ENCODE data around the gene VAMP3. TPM values are rescaled to one million over a fixed set of nuclear protein-coding genes. Genes with fewer than 3 reads are reported as not detected.

The VAMP3 gene
- total and polyA plus RNA-seq, 9 donors, result 50.4 to 220 (median 93.5) TPM

- TF ChIP-seq, protein P1, sequence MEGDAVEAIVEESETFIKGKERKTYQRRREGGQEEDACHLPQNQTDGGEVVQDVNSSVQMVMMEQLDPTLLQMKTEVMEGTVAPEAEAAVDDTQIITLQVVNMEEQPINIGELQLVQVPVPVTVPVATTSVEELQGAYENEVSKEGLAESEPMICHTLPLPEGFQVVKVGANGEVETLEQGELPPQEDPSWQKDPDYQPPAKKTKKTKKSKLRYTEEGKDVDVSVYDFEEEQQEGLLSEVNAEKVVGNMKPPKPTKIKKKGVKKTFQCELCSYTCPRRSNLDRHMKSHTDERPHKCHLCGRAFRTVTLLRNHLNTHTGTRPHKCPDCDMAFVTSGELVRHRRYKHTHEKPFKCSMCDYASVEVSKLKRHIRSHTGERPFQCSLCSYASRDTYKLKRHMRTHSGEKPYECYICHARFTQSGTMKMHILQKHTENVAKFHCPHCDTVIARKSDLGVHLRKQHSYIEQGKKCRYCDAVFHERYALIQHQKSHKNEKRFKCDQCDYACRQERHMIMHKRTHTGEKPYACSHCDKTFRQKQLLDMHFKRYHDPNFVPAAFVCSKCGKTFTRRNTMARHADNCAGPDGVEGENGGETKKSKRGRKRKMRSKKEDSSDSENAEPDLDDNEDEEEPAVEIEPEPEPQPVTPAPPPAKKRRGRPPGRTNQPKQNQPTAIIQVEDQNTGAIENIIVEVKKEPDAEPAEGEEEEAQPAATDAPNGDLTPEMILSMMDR (IDR thresholded peaks at IDR 0.05), result no peak
- TF ChIP-seq POLR2A (IDR thresholded peaks at IDR 0.05), result no peak
- no peak for TF ChIP-seq EP300 (IDR thresholded peaks at IDR 0.05)
- intact Hi-C loops (cut with DNase I), result no loop called here
- no peaks in the 10 kb centered on the region for H3K9me3 ChIP-seq
- no peaks in the 10 kb centered on the region for H3K36me3 ChIP-seq
- 48 to 54% (median 52%) methylated on average over 5 of the region's 5 CpGs for WGBS, 3 donors
- H3K27me3 ChIP-seq, result no peaks in the 10 kb centered on the region
- H3K27ac ChIP-seq, result no peak overlapping the region
- no peak overlapping the region for H3K4me3 ChIP-seq
- DNase-seq, result no peak
- peaks cover 1% of the 10 kb centered on the region for H3K4me1 ChIP-seq (ENCODE audit: insufficient read depth)
These were observed 22.0 kb upstream of the VAMP3 start for GRCh38 chr1:7749126-7749525.

GRCh38 chr1:7751174-7751573, 19.9 kb upstream of the VAMP3 start:
- Histone ChIP-seq H3K4me3 (no peak overlapping the region), H3K27me3 (no peaks in the 10 kb centered on the region), H3K4me1 (ENCODE audit: insufficient read depth) (peaks cover 1% of the 10 kb centered on the region), H3K9me3 (no peaks in the 10 kb centered on the region), H3K36me3 (no peaks in the 10 kb centered on the region), H3K27ac (no peak overlapping the region)
- DNase-seq, result no peak
- TF ChIP-seq POLR2A (IDR thresholded peaks at IDR 0.05), result no peak
- no peak for TF ChIP-seq EP300 (IDR thresholded peaks at IDR 0.05)
- TF ChIP-seq, protein P1 (IDR thresholded peaks at IDR 0.05), result no peak
- WGBS, 3 donors, result 88 to 91% (median 89%) methylated on average over 11 of the region's 11 CpGs
- intact Hi-C loops (cut with DNase I), result loop anchor here in 2 of 4 donors (2.0 to 5.0 kb wide), 2 partner anchors 82 to 84 kb away; no protein-coding TSS in a partner anchor

DNA sequence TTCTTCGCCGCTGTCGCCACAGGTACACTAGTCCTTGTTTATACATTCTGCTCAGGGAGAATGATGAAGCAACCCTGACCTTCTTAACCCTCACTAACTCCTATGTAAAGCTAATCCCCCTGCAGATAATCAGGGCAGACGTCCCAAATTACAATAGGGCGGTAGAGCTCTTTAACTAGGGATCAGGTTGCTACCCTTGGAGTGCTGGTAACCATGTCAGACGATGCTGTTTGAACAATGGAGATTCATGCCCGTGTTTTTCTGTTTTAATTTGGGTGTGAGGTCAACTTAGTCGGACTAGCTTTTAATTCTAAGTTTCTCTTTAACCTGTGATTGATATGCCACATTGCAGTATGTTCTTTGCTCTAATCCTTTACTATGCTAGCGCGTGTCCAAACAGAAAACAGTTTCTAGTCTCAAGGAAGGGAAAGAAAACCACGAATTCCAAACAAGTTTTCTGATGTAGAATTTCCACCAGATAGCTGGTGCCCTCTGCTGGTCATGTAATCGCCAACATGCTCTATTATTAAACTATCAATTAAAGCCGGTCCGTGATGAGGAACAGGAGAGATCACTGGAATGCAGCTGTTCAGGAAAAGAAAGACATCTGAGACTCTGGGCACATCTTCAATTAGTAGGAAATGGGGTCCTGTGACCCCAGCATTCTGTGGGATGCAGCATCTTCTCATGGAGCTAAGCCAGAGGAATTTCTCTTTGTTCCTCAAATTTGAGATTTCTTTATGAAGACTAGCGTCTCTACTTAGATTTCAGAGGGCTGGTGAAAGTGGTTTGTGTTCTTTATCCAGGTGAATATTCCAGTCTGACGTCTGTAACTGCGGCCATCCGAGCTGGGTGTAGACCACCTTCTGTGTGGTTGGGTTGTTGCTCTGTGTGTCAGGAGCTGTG, 18.3 kb upstream of the VAMP3 start:
- peak; percentile 56 to 75 (median 65) for DNase-seq
- no peaks in the 10 kb centered on the region for H3K27me3 ChIP-seq
- H3K4me3 ChIP-seq, result peak overlapping the region; percentile 19
- no peaks in the 10 kb centered on the region for H3K9me3 ChIP-seq
- TF ChIP-seq, protein P1 (IDR thresholded peaks at IDR 0.05), result peak; percentile 57 to 80 (median 59)
- TF ChIP-seq EP300 (IDR thresholded peaks at IDR 0.05), result no peak
- TF ChIP-seq POLR2A (IDR thresholded peaks at IDR 0.05), result no peak
- H3K4me1 ChIP-seq (ENCODE audit: insufficient read depth), result peaks cover 1% of the 10 kb centered on the region
- 18 to 24% (median 19%) methylated on average over 18 of the region's 18 CpGs for WGBS, 3 donors
- no peaks in the 10 kb centered on the region for H3K36me3 ChIP-seq
- H3K27ac ChIP-seq, result no peak overlapping the region
- intact Hi-C loops (cut with DNase I), result loop anchor here in 3 of 4 donors (2.0 to 5.0 kb wide), 3 partner anchors 84 to 88 kb away; no protein-coding TSS in a partner anchor

DNA sequence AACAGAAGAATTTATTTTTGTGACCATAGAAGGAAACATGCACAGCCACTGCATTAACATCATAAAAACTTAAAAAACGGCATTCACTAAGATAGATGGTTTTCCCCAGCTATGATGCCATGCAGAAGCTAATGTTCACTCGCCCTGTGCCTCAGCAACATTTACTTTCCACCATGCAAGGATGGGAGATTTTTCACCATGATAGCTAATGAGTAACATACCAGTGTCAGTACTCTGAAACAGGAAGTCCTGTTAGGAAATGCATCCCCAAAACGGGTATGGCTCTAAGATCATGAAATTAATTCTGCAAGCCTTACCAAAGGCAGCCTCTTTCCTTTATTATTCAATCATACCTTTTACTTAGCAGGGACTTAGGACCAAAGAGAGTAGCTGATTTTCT, 17.5 kb upstream of the VAMP3 start:
- TF ChIP-seq, protein P1 (IDR thresholded peaks at IDR 0.05), result no peak
- TF ChIP-seq EP300 (IDR thresholded peaks at IDR 0.05) (no peak), POLR2A (IDR thresholded peaks at IDR 0.05) (no peak)
- no peak overlapping the region for H3K27ac ChIP-seq
- H3K9me3 ChIP-seq, result no peaks in the 10 kb centered on the region
- no peaks in the 10 kb centered on the region for H3K36me3 ChIP-seq
- intact Hi-C loops (cut with DNase I), result loop anchor here in 3 of 4 donors (2.0 to 5.0 kb wide), 3 partner anchors 85 to 89 kb away; no protein-coding TSS in a partner anchor
- WGBS, 3 donors, result 77 to 81% (median 81%) methylated on average over 3 of the region's 3 CpGs
- H3K27me3 ChIP-seq, result no peaks in the 10 kb centered on the region
- H3K4me1 ChIP-seq (ENCODE audit: insufficient read depth), result peaks cover 1% of the 10 kb centered on the region
- no peak overlapping the region for H3K4me3 ChIP-seq
- no peak for DNase-seq

Data from ovary (tissue), 9 donors.